Ammon's horn (tissue), 1 donor: ENCODE data around the gene LMX1B.
"Not testable (repeated sequence)": the region's sequence is repeated elsewhere in the genome, so short reads cannot be mapped to it uniquely, and the experiment has no call there.

ENCODE experiments used
- DNase-seq: peaks from one replicate; pipeline ENCODE4 v3.0.0-alpha.2; 2016; ENCODE audit warnings: low spot score

The LMX1B gene

GRCh38 chr9:126708178-126708577, 94.5 kb downstream of the LMX1B start:
- DNase-seq, result peak; percentile 1

GRCh38 chr9:126709241-126709640, 95.5 kb downstream of the LMX1B start:
- DNase-seq, result no peak

GRCh38 chr9:126715382-126715781, 101.7 kb downstream of the LMX1B start:
- no peak for DNase-seq

- DNase-seq, result not testable (repeated sequence)
Measured at GRCh38 chr9:126717441-126717840, 103.7 kb downstream of the LMX1B start.

- peak; percentile 84 for DNase-seq
Measured at GRCh38 chr9:126719618-126720031, 105.9 kb downstream of the LMX1B start.

GRCh38 chr9:126720036-126720435, 106.3 kb downstream of the LMX1B start:
- DNase-seq, result no peak

- DNase-seq, result no peak
Measured at GRCh38 chr9:126720661-126721563, 107.2 kb downstream of the LMX1B start.

GRCh38 chr9:126721564-126721981, 107.8 kb downstream of the LMX1B start:
- DNase-seq, result no peak

- DNase-seq, result peak; percentile 47
Measured at GRCh38 chr9:126722252-126722921, 108.7 kb downstream of the LMX1B start.

- DNase-seq, result peak; percentile 41
Measured at GRCh38 chr9:126722922-126723806, 109.4 kb downstream of the LMX1B start.

- peak; percentile 77 for DNase-seq
Measured at GRCh38 chr9:126723807-126724172, 110.1 kb downstream of the LMX1B start.

- DNase-seq, result no peak
Measured at GRCh38 chr9:126724226-126724625, 110.5 kb downstream of the LMX1B start.

GRCh38 chr9:126725485-126725884, 111.8 kb downstream of the LMX1B start:
- not testable (repeated sequence) for DNase-seq

- not testable (repeated sequence) for DNase-seq
Measured at GRCh38 chr9:126728210-126728609, 114.5 kb downstream of the LMX1B start.

- DNase-seq, result not testable (repeated sequence)
Measured at GRCh38 chr9:126730592-126730991, 116.9 kb downstream of the LMX1B start.

- DNase-seq, result no peak
Measured at GRCh38 chr9:126733005-126733404, 119.3 kb downstream of the LMX1B start.

GRCh38 chr9:126734877-126735276, 121.1 kb downstream of the LMX1B start:
- no peak for DNase-seq

GRCh38 chr9:126735482-126735881, 121.8 kb downstream of the LMX1B start:
- DNase-seq, result no peak

- no peak for DNase-seq
Measured at GRCh38 chr9:126738553-126738952, 124.8 kb downstream of the LMX1B start.

GRCh38 chr9:126743041-126743440, 129.3 kb downstream of the LMX1B start:
- DNase-seq, result no peak

GRCh38 chr9:126745574-126746411, 132.1 kb downstream of the LMX1B start:
- no peak for DNase-seq
